ENCODE measurements around the gene ANKRD63.

DNA sequence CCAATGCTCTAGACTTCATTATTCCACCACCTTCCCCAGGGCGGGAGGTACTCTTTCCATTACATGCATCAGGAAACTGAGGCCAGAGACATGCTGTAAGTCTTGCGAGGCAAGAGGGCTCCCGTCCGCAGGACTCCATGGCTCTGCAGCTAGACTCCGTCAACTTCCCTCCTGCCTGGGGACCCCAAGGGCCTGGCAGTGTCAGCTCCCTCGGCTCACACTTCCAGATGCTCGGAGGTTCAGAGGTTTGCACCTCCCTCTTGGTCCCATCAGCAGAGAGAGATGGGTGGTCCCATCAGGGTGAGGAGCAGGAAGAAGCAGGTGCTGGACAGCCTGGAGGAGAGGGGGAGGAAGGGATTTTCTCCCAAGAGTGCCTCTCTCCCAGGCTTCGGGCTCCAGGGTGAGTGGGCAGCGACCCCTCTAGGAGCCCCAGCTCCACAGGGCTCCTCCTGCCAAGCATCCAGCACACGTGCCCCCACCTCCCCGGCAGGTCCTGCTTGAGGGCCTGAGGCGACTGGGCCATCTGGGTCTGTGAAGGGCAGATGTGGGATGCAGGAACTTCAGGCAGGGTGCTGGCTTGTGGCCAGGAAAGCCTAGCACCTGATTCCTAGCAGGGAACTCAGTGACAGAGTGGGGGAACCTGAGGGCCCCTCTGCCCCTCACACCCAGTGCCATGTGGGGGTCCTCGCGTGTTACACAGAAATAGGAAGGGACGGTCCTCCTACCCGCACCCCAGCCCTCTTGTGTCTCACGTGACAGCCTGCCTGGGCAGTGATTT, 34.7 kb downstream of the ANKRD63 start:
- TF ChIP-seq, protein P1, sequence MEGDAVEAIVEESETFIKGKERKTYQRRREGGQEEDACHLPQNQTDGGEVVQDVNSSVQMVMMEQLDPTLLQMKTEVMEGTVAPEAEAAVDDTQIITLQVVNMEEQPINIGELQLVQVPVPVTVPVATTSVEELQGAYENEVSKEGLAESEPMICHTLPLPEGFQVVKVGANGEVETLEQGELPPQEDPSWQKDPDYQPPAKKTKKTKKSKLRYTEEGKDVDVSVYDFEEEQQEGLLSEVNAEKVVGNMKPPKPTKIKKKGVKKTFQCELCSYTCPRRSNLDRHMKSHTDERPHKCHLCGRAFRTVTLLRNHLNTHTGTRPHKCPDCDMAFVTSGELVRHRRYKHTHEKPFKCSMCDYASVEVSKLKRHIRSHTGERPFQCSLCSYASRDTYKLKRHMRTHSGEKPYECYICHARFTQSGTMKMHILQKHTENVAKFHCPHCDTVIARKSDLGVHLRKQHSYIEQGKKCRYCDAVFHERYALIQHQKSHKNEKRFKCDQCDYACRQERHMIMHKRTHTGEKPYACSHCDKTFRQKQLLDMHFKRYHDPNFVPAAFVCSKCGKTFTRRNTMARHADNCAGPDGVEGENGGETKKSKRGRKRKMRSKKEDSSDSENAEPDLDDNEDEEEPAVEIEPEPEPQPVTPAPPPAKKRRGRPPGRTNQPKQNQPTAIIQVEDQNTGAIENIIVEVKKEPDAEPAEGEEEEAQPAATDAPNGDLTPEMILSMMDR (IDR thresholded peaks at IDR 0.05), result no peak
- TF ChIP-seq POLR2A (IDR thresholded peaks at IDR 0.05) (no peak), POLR2AphosphoS5 (IDR thresholded peaks at IDR 0.05) (no peak), EP300 (IDR thresholded peaks at IDR 0.05) (no peak)

All from gastroesophageal sphincter (tissue), 3 donors.